Measurements from ENCODE around the gene GTF2I.

GRCh38 chr7:74726309-74727101, 69.0 kb downstream of the GTF2I start:
- TF ChIP-seq CTCF (IDR thresholded peaks at IDR 0.05) = no peak
- TF ChIP-seq POLR2A (IDR thresholded peaks at IDR 0.05) = no peak
- TF ChIP-seq EP300 (IDR thresholded peaks at IDR 0.05) = no peak
- no peak for TF ChIP-seq POLR2AphosphoS5 (IDR thresholded peaks at IDR 0.05)
